LNCAP (cell line): ENCODE results near the gene CFAP43.

Experiments used
- CTCF ChIP-seq: fragments of 450-650 bp; IDR thresholded peaks from 2 replicates; pipeline ENCODE4 v1.5.1; 2017; ENCODE audit warnings: mild to moderate bottlenecking

CFAP43 gene

GRCh38 chr10:104232613-104233102 is 494 bp upstream of the CFAP43 start:
- TF ChIP-seq CTCF = no peak

GRCh38 chr10:104230490-104230889 is 1.7 kb downstream of the CFAP43 start:
- no peak for TF ChIP-seq CTCF

- TF ChIP-seq CTCF = no peak
Measured at GRCh38 chr10:104223304-104223703, 8.9 kb downstream of the CFAP43 start.

GRCh38 chr10:104220522-104220921 is 11.6 kb downstream of the CFAP43 start:
- TF ChIP-seq CTCF = no peak

GRCh38 chr10:104218751-104219150 is 13.4 kb downstream of the CFAP43 start:
- TF ChIP-seq CTCF = no peak

- no peak for TF ChIP-seq CTCF
Measured at GRCh38 chr10:104216631-104217030, 15.5 kb downstream of the CFAP43 start.

GRCh38 chr10:104209575-104210198 is 22.5 kb downstream of the CFAP43 start:
- TF ChIP-seq CTCF = peak; percentile 71

- TF ChIP-seq CTCF = no peak
Measured at GRCh38 chr10:104208730-104209129, 23.4 kb downstream of the CFAP43 start.
